Mammary epithelial cell (primary cell): Measurements from ENCODE around the gene OR6C76.

Source experiments
- CTCF ChIP-seq, 2 donors: IDR thresholded peaks in 1 of 2; conservative IDR thresholded peaks in 1 of 2; 2 replicates each; pipeline ENCODE4 v1.5.1; 2011 to 2012; ENCODE audit warnings: inconsistent platforms in 2 of 2, low read length in 2 of 2, mild to moderate bottlenecking in 2 of 2, control low read depth in 1 of 2, low read depth in 1 of 2; ENCODE audit not compliant: insufficient read depth in 1 of 2; ENCODE audit errors: extremely low read depth in 1 of 2
- EZH2 ChIP-seq: IDR thresholded peaks from 2 replicates; pipeline ENCODE4 v1.6.1; 2012; ENCODE audit warnings: low read length, inconsistent platforms, borderline replicate concordance

- TF ChIP-seq CTCF (conservative IDR thresholded peaks at IDR 0.05 in 1 of 2, IDR thresholded peaks at IDR 0.05 in 1 of 2; ENCODE audit: extremely low read depth in 1 of 2, insufficient read depth in 1 of 2, low read depth in 1 of 2, low read length in 2 of 2), result no peak
- no peak for TF ChIP-seq EZH2
Observed at GRCh38 chr12:55400229-55400628, 25.8 kb upstream of the OR6C76 start, which contains the start of gene OR6C65.
